ENCODE measurements around the gene EGFL7.

DNA sequence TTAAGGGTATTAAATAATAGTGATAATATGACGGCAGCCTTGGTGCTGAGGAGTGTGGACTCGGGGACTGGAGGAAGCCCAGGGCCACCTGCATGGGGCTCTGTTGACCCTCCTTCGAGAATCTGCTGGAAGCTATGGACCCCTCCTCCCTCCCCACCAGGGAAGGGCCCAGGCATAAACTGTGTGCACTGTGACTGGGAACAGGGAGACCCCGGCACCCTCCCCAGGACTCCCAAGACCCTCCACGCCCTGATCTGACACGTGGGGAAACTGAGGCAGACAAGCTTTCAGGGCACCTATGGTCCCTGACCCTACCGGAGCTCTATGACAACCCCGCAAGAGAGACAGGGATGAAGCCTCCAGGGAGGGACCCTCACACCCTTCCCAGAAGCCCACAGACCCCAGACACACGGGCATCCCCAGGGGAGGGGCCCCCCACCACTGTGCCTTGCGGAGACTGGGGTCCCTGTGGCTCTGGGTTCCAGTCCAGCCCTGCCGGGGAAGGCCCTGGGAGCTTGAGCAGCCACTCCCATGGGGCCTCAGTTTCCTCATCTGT lies 6.5 kb upstream of the EGFL7 start:
- TF ChIP-seq ZNF274 (IDR thresholded peaks at IDR 0.05; ENCODE audit: low read depth, low read length) (no peak), YY1 (IDR thresholded peaks at IDR 0.05; ENCODE audit: insufficient read depth, insufficient read length) (no peak)

Data from NT2/D1 (cell line).